Left colon (tissue), 2 donors: ENCODE results near the gene ZNF423. TPM values are rescaled to one million over a fixed set of nuclear protein-coding genes. Genes with fewer than 3 reads are reported as not detected.

Experiments
- ATAC-seq: fragments of 200-7000 bp; cut with Tn5 transposase; one replicate; pipeline ENCODE4 v1.9.1; 2020; ENCODE audit warnings: mild to moderate bottlenecking, moderate library complexity
- DNase-seq, 2 donors: peaks; one replicate each; pipeline ENCODE4 v3.0.0-alpha.2; 2020
- intact Hi-C, 2 donors: fragments of 100-400 bp; cut with DNase I in 1 of 2; cut with micrococcal nuclease in 1 of 2; formaldehyde crosslinking; loops; one replicate each; pipeline versions ENCODE4 v1.11.2 to v1.14.0; 2022; cut with DNase I, micrococcal nuclease
- total RNA-seq, 2 donors: library from RNA; stranded (reverse); fragmentation: NEBNext Ultra II Directional; extraction: Animal tissue kit (Norgen Biotek cat#: 25700); gene quantifications; one replicate each; pipeline ENCODE4 v1.2.1, GENCODE V29; 2021
- donor health status: DM: no; HTN: no; CAD: no.
- donor health status: DM: yes; HTN: yes; CAD: no.

Gene ZNF423
- total RNA-seq, 2 donors from 2014 or later = 8.2 to 10.5 TPM

- intact Hi-C loops = no loop called here
- DNase-seq (peak in 1 of 2 donors; percentile 57), ATAC-seq (no peak)
Measured at GRCh38 chr16:49854188-49854795, 1.6 kb downstream of the ZNF423 start.

DNA sequence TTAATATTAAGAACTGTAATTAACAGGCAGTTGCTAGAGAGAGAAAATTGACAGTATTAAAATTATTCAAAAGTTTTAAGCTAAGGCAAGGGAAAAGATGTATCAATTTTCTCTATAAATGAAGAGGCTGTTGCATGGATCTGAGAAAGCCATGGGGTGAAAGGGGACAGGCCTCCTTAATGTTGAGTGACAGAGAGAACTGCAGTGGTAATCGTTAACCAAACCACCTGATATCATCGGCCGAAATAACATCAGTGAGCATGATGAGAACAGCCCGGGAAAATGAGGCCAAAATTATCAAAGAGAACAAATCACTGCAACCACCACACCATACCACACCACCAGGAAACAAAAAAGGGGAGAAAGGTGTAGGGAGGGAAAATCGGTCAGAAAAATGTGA, 3.6 kb downstream of the ZNF423 start:
- intact Hi-C loops = no loop called here
- DNase-seq (no peak), ATAC-seq (no peak)

- intact Hi-C loops = no loop called here
- ATAC-seq (peak; percentile 38), DNase-seq (peak; percentile 47 to 58)
Measured at GRCh38 chr16:49851468-49851787, 4.5 kb downstream of the ZNF423 start.

GRCh38 chr16:49850558-49851467, 5.1 kb downstream of the ZNF423 start:
- ATAC-seq = no peak
- no peak for DNase-seq
- intact Hi-C loops = no loop called here

GRCh38 chr16:49849754-49850108, 6.2 kb downstream of the ZNF423 start:
- intact Hi-C loops = no loop called here
- DNase-seq (no peak), ATAC-seq (no peak)

DNA sequence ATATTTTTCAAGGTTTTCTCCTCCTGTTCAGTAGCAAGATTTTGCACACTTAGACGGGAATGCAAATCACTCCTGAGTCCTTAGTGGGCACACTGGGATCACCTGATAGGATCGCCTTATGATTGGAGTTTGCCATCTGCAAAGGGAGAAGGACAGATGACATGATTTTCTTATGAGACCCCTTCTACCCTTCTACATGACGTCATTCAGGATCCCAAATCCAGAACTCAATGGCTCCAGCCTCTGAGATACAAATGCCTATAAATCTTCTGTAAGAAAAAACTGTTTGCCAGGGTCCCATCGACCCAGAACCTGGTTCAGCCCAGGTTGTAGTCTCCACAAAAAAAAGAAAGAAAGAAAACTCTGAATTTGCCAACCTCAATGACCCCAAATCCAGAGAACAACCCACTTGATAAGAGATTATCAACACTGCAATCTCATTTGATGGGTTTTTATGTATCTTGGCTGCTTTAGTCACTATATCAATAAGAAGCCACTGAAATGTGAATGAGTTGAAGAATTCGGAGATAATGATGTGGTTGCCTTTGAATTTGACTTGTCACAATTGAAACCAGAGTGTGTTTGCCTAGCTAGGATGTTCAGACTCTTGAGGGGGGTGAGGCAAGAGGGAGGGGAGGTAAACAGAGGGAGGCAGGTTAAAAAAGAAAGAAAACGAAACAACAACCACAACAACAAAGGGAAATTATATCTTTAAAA, 6.7 kb downstream of the ZNF423 start:
- DNase-seq = no peak
- intact Hi-C loops = no loop called here

GRCh38 chr16:49848530-49848929, 7.4 kb downstream of the ZNF423 start:
- ATAC-seq = no peak
- no peak for DNase-seq
- intact Hi-C loops = no loop called here

More for the DNA sequence above, 6.7 kb downstream of the ZNF423 start:
- ATAC-seq = no peak

DNA sequence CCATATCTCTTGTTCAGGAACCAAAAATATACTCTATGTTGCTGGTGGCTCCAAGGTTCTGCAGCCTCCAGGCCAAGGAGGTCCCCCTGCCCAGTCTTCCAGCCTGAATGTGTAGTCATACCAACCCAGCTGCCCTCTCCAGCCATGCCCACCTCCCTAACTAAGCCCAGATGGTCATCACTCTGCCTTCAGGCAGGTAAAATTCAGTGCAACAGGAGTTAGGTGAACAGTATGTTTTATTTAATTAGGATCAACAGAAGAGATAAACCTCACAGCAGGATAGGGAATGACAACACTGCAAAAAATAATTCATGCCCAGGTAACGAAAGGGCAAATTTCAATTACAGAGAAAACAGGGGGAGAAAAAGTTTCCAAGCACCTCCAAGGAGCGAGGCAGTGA, 9.1 kb downstream of the ZNF423 start:
- DNase-seq (no peak), ATAC-seq (no peak)
- intact Hi-C loops = no loop called here

- ATAC-seq (no peak), DNase-seq (no peak)
- intact Hi-C loops = no loop called here
Measured at GRCh38 chr16:49844359-49844758, 11.6 kb downstream of the ZNF423 start.

DNA sequence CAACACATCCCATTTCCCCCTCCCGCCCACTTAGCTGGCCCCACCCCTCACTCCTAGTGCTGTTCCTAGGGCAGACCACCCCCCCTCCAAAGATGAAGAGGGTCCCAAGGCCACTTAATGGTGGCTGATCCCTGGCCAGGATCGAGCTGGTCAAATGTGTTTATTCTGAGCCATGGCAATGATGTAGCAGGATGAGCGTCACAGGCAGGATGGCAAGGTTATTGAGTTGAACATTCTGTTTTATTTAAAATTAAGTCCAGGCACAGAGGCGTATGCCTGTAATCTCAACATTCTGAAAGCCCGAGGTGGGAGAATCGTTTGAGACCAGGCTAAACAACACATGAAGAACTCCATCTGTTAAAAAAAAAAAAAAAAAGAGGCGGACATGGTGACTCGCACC, 12.2 kb downstream of the ZNF423 start:
- ATAC-seq = no peak
- no peak for DNase-seq
- intact Hi-C loops = no loop called here

DNA sequence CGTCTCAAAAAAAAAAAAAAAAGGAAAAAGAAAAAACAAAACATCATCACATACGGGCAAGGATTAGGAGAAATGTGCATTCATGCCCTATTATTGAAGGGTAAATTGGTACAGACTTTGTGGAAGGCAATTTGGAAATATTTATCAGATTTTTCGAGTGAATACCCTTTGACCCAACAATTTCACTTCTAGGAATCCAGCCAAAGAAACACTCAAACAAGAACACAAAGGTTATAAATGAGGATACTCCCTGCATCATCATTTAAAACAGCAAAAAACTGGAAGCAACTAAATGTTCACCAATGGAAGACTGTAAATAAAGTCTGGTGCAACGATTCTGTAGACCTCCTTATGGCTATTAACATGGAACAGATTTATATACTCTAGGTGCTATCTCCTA, 12.9 kb downstream of the ZNF423 start:
- ATAC-seq (no peak), DNase-seq (no peak)
- intact Hi-C loops = no loop called here

DNA sequence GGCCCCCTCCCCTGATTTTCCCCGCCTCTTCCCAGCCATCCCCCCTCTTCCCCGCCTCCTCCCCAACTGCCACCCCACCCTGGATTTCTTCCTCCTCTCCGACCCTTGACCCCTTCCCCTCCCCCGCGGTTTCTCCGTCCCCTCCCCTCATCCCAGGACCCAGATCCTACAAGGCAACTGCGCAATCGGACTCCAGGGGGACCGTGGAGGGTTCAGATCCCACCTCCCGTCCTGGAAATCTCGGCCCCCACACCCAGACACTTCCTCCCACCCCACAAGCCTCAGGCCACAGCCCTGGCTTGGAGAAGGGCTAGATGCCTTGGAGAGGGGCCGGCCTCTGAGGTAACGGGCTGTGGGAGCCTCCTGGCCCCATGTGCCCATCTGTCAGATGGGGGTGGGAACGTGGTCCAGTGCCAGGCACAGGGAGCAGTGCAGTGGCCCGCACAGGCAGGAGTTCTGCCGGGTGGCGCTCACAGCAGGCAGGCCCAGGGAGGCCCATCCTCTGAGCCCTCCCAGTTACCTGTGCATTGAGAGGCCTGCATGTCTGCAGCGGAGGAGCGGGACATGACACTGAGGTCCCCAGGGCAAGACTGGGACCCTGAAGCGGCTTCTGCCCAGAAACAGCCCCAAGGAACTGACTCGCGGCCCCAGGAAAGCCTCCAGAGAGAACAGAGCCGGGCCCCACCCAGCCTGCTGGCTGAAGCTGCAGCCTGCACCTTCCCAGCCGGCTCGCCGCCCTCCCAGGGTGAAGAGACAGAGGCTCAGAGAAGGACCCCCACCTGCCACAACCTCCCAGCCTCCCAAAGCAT, 16.7 kb downstream of the ZNF423 start:
- intact Hi-C loops = no loop called here
- no peak for DNase-seq
- ATAC-seq = peak; percentile 27

GRCh38 chr16:49838441-49839016, 17.4 kb downstream of the ZNF423 start:
- peak; percentile 33 for ATAC-seq
- no peak for DNase-seq
- intact Hi-C loops = no loop called here

DNA sequence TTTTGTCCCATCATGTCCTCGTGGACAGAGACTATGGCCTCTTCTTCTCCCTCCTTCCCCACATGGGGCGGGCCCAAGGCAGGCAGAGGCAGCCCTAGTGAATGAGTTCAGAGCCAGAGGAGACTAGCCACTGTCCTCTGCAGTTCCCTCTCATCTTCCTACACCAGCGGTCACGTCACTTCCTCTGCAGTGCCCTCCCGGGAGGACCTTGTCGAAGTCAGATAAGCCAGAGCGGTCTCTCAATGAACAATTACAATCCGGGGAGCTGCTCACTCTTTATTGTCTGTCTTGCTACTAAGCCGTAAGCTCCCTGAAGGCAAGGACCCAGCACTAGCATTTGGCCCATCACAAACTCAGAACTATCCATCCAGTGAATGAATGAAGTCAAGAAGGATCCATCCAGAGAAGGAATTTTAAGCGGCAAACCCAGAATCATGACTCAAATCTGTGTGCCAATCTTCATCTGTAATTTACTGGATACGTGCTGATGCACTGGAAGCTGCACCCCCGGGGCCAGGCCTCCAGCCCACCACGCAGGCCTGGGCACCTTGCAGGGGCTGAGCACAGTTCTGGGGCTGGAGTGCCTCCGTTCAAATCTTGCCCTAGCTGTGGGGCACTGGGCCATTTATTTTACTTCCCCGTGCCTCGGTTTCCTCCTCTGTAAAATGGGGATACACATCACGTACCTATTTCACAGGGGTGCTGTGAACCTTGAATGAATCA, 18.1 kb downstream of the ZNF423 start:
- DNase-seq = no peak
- no peak for ATAC-seq
- intact Hi-C loops = no loop called here

- no peak for ATAC-seq
- intact Hi-C loops = no loop called here
Measured at GRCh38 chr16:49836668-49837067, 19.2 kb downstream of the ZNF423 start.

DNA sequence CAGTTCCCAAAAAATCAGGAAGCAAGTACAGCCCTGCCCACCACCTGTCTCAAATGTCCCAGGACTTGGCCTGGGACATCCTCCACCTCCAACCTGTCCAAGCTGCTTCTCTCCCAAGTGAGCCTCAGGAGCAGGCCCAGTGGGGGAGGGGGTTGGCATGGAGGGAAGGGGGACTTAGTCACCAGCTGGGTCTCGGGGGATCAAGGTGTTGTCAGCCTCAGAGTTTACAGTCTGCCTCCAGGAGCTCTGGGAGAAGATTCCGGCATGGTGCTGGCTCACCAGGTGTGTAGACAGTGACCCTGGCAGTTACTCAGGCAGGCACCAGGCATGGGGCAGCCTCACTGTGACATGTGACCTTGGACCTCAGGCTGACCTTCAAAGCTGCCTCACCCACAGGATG, 19.7 kb downstream of the ZNF423 start:
- ATAC-seq (no peak), DNase-seq (no peak)
- intact Hi-C loops = no loop called here

More at GRCh38 chr16:49836668-49837067, 19.2 kb downstream of the ZNF423 start:
- no peak for DNase-seq

DNA sequence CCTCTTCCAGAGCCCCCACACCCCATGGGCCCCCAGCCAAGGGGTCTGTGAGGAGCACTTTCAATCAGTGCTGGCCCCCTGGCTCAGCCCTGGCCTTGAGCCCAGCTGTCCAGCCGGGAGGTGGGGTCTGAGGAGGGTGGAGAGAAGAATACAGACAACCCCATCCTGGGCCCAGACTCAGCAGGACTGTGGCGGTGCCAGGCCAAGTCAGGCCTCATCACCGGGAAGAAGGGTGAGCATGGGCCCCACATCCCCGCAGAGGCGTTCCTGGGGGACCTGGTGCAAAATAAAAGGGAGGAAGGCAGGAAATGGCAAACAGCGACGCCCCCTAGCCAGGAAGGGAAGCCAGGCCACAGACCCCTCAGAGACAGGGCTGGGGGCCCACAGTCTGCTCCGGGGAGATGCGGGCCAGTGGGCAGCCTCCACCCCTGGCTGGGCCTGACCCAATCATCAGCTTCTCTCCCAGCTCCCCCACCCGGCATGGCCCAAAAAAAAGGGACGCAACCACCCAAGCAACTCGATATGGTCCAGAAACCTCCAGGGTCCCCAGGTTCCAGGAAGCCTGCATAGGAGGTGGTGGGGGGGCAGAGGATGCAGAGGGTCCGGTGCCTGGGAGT, 20.6 kb downstream of the ZNF423 start:
- DNase-seq = no peak
- ATAC-seq = no peak
- intact Hi-C loops = no loop called here
